Measurements from ENCODE around the gene CARMIL1.

CARMIL1 gene
- 9.5 to 10.4 reads per million in 2 donors for total RNA-seq

GRCh38 chr6:25278914-25279747, at the start of gene CARMIL1:
CARMIL1 (plus strand) TSS chr6:25279374; CDS start chr6:25279796, 422 bp downstream.
- DNase-seq = peak; percentile 58

GRCh38 chr6:25229671-25230321, 49.4 kb upstream of the CARMIL1 start:
- no peak for DNase-seq

GRCh38 chr6:25232479-25232878, 46.7 kb upstream of the CARMIL1 start:
- no peak for DNase-seq

- DNase-seq = no peak
Observed at GRCh38 chr6:25233226-25233625, 45.9 kb upstream of the CARMIL1 start.

DNA sequence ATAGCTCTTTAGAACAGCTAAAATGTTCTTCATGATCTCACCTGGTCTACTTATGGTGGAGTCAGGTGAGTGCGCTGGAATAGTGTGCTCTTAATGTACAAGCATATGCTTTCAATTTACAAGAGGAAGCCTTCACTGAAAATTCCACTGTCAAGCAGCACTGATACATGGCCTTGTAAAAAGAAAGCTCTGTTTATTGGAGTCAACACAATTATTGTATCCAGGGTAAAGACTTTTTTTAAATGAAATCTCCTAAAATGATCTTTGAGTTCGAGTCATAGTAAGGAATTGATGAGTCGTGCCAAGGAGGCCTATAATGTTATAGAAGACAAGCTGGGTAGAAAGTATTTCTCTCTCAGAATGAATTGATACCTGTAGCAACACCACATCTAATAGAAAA, 41.6 kb upstream of the CARMIL1 start:
- no peak for DNase-seq

- DNase-seq = no peak
Observed at GRCh38 chr6:25239059-25239458, 40.1 kb upstream of the CARMIL1 start.

DNA sequence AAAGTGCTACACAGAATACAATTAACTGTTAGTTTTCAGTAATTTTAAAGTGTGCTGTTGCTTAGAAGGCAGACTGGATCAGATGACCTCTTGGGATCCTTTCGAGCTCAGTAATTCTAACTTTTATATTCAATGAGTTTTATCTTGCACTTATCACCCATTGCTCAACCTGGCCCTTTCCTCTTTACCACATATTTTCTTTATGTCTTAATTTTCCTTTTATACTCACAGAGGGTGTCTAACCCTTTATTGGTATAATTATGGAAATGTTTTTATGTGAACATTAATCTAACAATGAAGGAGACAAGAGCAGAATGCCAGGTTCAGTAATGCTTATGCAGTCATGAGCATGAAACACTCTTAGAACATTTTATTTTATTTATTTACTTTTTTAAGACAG, 39.7 kb upstream of the CARMIL1 start:
- no peak for DNase-seq

- no peak for DNase-seq
Observed at GRCh38 chr6:25242567-25242966, 36.6 kb upstream of the CARMIL1 start.

DNA sequence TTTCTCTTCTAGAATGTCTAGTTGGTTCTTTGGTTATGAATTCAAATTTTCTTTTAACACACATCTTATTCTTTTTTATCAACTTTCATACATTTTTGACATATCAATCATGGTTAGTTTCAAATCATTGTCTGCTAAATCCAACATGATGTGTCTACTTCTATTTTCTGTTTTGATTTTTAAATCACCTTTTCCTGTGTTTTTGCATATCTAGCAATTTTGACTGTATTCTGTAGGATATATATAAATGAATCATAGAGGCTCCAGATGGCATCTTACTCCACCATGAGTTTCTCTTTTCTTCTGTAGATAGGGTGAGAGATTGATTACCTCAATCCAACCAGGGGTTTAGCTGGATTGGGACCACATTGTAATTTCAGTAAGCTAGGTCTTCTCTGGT, 34.3 kb upstream of the CARMIL1 start:
- no peak for DNase-seq

- DNase-seq = no peak
Observed at GRCh38 chr6:25248123-25248522, 31.1 kb upstream of the CARMIL1 start.

DNA sequence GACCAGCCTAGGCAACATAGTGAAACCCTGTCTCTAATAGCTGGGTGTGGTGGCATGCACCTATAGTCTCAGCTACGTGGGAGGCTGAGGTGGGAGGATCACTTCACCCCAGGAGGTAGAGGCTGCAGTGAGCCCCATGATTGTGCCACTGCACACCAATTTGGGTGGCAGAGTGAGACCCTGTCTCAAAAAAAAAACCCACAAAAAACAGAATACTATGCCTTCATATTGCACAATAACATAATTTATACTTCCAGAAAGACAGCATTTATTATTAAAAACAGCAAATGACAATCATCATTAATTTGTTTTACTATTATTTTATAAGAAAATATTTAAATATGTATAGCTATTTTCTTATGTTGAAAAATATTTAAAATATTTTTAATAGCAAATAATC, 30.0 kb upstream of the CARMIL1 start:
- DNase-seq = no peak

DNA sequence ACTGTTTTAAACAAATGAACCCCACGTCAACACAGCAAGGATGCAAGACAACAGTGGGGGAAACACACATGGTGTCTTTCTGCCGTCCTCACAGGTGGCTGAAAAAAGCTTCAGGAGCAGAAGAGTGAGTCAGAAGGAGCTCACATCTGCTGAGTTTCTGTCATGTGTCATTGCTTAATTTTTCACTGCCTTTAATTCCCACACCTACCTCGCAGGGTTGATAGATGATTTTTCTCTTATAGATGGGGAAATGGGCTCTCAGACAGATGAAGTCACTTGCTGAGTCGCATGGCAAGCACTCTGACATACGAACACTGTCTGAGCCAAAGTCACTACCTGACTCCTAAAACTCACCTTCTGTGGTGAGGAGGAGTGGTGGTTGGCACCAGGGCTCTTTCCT, 28.3 kb upstream of the CARMIL1 start:
- DNase-seq = no peak

DNA sequence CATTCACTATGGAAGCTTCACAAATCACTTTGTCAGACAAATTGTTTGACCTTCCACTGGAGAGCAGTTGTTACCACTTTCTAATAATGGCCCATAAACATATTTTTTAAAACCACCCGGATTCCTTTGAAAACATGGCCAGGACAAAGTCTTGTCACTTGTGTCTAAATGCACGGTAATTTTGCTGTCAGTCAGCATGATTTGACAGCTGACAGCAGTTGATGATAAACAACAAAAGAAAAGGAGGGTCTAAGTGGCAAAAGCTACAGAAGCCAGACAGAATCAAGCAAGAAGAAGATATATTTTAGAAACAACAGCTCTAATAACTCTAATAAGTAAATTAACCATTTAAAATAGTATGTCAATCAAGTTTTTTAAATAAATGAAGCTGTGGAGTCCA, 27.7 kb upstream of the CARMIL1 start:
- DNase-seq = no peak

DNA sequence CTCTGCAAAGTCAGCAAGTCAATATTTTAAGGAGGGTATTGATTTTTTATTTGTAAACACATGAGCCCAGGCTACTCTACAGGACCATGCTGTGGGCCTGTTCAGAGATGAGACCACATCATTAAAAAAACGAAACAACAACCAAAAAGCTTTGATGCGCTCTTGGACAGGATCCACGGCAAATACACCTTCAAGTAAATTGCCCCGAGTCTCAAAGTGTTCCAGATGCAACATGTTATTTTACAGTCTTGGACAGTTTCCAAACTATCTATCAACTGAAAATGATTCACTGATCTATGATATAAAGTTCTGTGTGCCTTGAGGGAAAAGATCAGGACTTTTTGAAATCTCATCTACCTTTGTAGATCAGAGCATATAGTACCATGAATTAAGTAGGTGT, 25.8 kb upstream of the CARMIL1 start:
- DNase-seq = no peak

DNA sequence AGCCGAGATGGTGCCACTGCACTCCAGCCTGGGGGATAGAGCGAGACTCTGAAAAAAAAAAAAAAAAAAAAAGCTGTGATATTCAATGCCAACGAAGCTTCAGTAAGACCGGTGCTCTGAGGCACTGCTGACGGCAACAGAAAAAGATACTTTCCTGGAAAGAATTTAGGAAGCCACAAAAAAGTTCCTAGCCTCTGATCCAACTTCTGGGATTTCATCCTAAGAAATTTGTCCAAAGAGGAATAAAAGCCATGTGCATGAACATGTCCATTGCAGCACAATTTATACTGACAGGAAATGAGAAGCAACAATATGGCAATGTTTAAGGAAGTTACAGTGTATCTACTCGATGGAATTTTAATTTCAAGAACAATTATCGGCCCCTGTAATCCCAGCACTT, 24.5 kb upstream of the CARMIL1 start:
- DNase-seq = no peak

DNA sequence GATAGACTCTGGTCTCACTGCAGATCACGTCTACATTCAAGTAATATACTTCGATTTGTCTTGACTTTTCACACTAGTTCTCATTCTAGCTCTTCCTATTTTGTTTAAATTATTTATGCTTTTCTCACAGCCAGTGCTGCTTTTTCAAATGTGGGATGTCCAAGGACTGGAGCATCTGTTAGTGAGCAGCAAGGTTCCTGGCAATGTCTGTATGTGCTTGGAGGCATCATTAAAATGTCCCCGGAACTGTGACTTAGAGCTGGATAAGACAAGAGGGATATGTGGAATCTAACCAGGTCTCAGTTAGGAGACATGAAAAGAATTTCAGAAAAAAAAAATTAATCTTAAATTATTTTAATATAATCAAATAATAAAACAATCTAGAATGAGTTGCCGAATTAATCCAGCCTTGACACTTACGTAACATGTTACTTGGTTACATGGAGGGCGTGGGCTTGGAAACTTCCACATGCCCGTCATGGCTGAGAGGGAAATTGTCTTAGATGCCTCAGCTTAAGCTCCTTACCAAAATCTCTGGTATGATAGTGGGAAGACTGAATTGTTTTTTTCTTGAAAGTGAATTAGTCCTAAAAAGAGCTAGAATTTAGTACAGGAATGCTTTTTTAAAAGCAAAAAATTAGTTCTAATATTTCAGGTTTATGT, 21.4 kb upstream of the CARMIL1 start:
- no peak for DNase-seq

DNA sequence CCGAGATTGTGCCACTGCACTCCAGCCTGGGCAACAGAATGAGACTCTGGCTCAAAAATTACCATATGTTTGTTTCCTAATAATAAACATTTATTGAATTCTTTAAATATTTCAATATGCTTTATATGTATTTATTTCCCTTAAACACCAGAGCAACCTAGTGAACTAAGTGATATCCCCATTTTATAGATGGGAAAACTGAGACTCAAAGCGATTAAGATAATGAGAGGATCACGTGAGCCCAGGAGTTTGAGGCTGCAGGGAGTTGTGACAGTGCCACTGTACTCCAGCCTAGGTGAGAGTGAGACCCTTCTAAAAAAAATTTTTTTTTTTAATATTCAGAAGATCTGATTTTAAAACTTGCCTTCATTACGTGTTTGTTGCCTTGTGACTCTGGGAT, 19.4 kb upstream of the CARMIL1 start:
- DNase-seq = no peak

DNA sequence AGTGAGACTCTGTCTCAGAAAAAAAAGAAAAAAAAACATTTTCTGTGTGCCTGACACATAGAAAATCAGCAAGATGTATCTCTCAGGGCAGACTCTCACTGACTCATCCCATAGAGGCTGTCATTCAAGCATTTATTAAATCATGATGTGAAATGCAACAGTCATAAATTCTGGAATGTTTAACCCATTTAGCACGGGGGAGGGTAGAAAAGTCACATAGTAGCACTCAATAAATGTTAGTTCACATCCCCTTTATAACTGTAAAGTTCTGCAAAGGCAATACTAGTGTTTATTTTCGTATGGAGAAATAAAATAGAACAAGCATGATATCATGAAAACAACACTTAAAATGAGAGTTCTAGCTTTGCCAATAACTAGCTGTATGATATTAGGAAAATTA, 15.5 kb upstream of the CARMIL1 start:
- no peak for DNase-seq

GRCh38 chr6:25266456-25267100, 12.6 kb upstream of the CARMIL1 start:
- DNase-seq = no peak

DNA sequence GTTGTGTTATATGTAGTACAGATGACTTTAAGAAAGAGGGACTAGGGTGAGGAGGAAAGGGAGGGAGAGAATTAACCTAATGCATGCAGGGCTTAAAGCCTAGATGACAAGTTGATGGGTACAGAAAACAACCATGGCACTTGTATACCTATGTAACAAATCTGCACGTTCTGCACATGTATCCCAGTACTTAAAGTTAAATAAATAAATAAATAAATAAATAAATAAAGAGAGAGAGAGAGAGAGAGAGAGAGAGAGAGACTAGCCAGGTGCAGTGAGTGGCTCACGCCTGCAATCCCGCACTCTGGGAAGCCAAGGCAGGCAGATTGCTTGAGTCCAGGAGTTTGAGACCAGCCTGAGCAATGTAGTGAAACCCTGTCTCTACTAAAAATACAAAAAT, 11.5 kb upstream of the CARMIL1 start:
- DNase-seq = no peak

DNA sequence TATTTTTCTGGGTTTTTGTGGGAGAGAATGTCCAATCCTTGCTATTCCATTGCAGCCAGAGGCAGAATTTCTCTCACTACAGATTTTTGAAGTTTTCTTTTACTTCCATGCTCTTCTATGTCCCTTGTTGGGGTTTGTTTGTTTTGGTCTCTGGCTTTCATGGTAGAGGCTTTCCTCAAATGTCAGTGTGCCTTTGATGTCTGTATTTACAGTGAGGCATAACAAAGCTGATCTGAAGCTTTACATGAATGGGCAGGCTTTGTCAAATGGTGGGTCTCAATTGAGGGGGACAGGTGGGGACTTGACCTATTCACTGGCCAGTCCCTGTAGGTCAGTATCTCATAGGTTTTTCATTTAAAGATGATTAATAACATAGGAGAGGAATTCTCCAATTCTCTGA, 8.6 kb upstream of the CARMIL1 start:
- DNase-seq = no peak

DNA sequence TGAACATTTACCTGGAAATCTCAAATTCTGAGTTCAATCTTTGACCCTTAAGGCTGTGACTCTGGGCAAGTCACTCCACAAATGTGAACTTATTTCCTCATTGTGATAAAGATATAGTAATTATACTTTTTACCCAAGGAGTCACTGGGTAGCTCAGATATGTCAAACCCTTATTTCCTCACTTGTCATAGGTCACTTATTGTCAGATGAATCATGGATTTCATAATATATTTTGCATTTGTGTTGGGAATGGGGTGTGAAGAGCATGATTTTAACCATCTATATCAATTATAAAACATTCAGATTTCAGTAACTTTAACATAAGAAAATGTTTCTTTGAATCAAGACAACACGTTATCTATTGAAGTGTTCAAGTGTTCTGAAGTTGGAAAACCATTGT, 3.7 kb upstream of the CARMIL1 start:
- no peak for DNase-seq

GRCh38 chr6:25277386-25277785, 1.8 kb upstream of the CARMIL1 start:
- no peak for DNase-seq
